HG03196 (cell line): ENCODE results near the gene CDC5L.
A peak's percentile ranks its signal among the peaks of the same experiment; 100 is the strongest.

Source experiments
- ATAC-seq: cut with Tn5 transposase; IDR thresholded peaks from one replicate; pipeline ENCODE4 v1.9.1; 2021; ENCODE audit not compliant: unreplicated experiment

The CDC5L gene

GRCh38 chr6:44473393-44474189, 86.1 kb downstream of the CDC5L start:
- no peak for ATAC-seq

GRCh38 chr6:44474190-44474631, 86.7 kb downstream of the CDC5L start:
- no peak for ATAC-seq

GRCh38 chr6:44474643-44475042, 87.1 kb downstream of the CDC5L start:
- ATAC-seq = no peak

GRCh38 chr6:44475417-44475778, 87.9 kb downstream of the CDC5L start:
- ATAC-seq = no peak

GRCh38 chr6:44475779-44476434, 88.4 kb downstream of the CDC5L start:
- peak; percentile 66 for ATAC-seq

- no peak for ATAC-seq
Measured at GRCh38 chr6:44476849-44477248, 89.3 kb downstream of the CDC5L start.

- ATAC-seq = no peak
Measured at GRCh38 chr6:44477293-44477894, 89.9 kb downstream of the CDC5L start.

GRCh38 chr6:44478158-44478557, 90.7 kb downstream of the CDC5L start:
- no peak for ATAC-seq

- ATAC-seq = no peak
Measured at GRCh38 chr6:44478591-44479254, 91.2 kb downstream of the CDC5L start.

- ATAC-seq = no peak
Measured at GRCh38 chr6:44480097-44480541, 92.6 kb downstream of the CDC5L start.

GRCh38 chr6:44481056-44481455, 93.5 kb downstream of the CDC5L start:
- no peak for ATAC-seq

GRCh38 chr6:44481760-44482159, 94.3 kb downstream of the CDC5L start:
- no peak for ATAC-seq

GRCh38 chr6:44485601-44486401, 98.3 kb downstream of the CDC5L start:
- ATAC-seq = no peak

GRCh38 chr6:44487002-44487401, 99.5 kb downstream of the CDC5L start:
- no peak for ATAC-seq

GRCh38 chr6:44487586-44487985, 100.1 kb downstream of the CDC5L start:
- ATAC-seq = no peak

GRCh38 chr6:44489910-44490604, 102.6 kb downstream of the CDC5L start:
- no peak for ATAC-seq

- ATAC-seq = no peak
Measured at GRCh38 chr6:44493132-44493531, 105.6 kb downstream of the CDC5L start.

- no peak for ATAC-seq
Measured at GRCh38 chr6:44493593-44493992, 106.1 kb downstream of the CDC5L start.

GRCh38 chr6:44494011-44494501, 106.5 kb downstream of the CDC5L start:
- ATAC-seq = no peak
